HG03108 (cell line): ENCODE results near the gene TNNT1.

Experiments used
- ATAC-seq: cut with Tn5 transposase; IDR thresholded peaks from one replicate; pipeline ENCODE4 v1.9.1; 2021; ENCODE audit warnings: moderate library complexity; ENCODE audit not compliant: unreplicated experiment

Gene TNNT1

GRCh38 chr19:55091955-55092354 lies 57.1 kb downstream of the TNNT1 start:
- ATAC-seq, result no peak

DNA sequence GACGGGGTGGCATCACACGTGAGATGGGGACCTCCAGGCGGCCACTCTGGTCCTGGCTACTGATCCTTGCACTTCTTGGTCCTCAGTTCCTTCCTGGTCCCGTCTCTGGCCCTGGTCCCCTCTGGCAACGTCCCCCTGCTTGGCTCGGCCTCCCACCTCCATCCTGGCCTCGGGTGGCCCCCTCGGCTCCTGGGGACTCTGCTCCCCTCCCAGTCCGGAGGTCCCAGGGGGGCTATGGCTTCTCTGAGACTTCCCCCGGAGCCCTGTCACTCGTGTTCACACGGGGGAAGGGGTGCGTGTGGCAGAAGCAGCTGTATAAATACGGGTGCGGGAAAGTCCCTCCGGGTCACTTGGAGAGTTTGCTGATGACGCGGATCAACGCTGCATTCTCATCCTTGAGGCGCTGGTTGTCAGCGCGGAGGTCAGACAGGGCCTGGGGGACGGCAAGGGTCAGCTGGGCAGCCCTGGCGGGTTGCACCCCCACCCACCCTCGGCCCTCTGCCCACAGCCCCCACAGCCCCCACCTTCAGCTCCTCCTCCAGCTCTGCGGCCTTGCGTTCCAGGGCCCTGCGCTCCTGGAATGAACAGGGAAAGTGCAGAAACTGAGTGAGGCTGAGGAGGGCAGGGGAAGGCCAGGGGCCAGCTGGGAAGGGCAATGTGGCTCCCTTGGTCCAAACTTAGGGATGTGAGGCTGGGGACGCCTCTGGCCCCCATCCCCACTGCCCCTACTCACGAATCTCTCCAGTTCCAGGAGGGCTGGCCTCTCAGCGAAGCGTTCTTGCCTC lies 57.7 kb downstream of the TNNT1 start:
- ATAC-seq, result no peak

GRCh38 chr19:55090564-55090963 lies 58.4 kb downstream of the TNNT1 start:
- no peak for ATAC-seq

- ATAC-seq, result no peak
Measured at GRCh38 chr19:55089342-55089944, 59.6 kb downstream of the TNNT1 start.

GRCh38 chr19:55088543-55089341 lies 60.3 kb downstream of the TNNT1 start:
- no peak for ATAC-seq

GRCh38 chr19:55088021-55088451 lies 61.0 kb downstream of the TNNT1 start:
- no peak for ATAC-seq

- ATAC-seq, result no peak
Measured at GRCh38 chr19:55087542-55087901, 61.5 kb downstream of the TNNT1 start.

DNA sequence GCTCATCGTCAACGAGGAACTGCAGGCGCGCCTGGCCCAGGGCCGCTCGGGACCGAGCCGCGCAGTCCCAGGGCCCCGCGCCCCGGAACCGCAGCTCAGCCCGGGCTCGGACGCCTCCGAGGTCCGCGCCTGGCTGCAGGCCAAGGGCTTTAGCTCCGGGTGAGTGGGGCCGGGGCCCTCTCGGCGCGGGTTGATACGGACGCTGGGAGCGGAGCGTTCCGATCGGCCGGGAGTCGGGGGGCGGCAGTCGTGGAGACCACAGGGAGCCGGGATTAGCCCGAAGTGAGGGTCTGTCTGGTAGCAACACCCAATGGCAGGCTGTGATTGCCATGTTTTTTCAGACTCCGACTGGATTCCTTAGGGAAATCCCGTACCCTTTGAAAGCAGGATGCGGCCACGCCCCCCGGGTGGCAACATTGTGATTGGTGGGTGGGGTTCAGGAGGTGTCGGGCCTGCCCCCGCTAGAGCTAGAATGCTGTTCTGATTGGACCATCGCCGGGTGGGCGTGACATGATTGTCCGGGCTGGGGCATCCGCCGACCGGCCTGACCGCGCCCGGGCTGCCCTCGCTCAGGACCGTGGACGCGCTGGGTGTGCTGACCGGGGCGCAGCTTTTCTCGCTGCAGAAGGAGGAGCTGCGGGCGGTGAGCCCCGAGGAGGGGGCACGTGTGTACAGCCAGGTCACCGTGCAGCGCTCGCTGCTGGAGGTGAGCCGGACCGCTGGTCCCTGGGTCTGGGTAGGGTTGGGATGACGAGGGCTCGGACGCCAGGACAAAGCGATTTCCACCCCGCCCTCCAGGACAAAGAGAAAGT lies 62.1 kb downstream of the TNNT1 start:
- no peak for ATAC-seq

GRCh38 chr19:55085923-55086715 lies 62.9 kb downstream of the TNNT1 start:
- ATAC-seq, result no peak

GRCh38 chr19:55084416-55084815 lies 64.6 kb downstream of the TNNT1 start:
- ATAC-seq, result no peak

GRCh38 chr19:55083004-55083850 lies 65.8 kb downstream of the TNNT1 start:
- ATAC-seq, result no peak
